Smooth muscle cell (in vitro differentiated cells): ENCODE results near the gene CXCR6. TPM values are rescaled to one million over a fixed set of nuclear protein-coding genes. Genes with fewer than 3 reads are reported as not detected.

Source experiments
- DNase-seq: peaks from one replicate; lab custom pipeline; 2025; ENCODE audit not compliant: unreplicated experiment; lab: John Stamatoyannopoulos, UW
- H2AFZ ChIP-seq: fragments of 200-600 bp; sonication (generic); 2 replicates; pipeline ENCODE4 v1.6.0; 2016; ENCODE audit warnings: antibody characterized with exemption, low read depth, mild to moderate bottlenecking
- H3F3A ChIP-seq: fragments of 200-600 bp; sonication (generic); 2 replicates; pipeline ENCODE4 v1.6.0; 2017; ENCODE audit warnings: antibody characterized with exemption, low read depth
- H3K27ac ChIP-seq: fragments of 200-600 bp; sonication (generic); 2 replicates; pipeline ENCODE4 v1.5.1; 2016; ENCODE audit warnings: low read depth, mild to moderate bottlenecking
- H3K27me3 ChIP-seq: fragments of 200-600 bp; sonication (generic); 2 replicates; pipeline ENCODE4 v1.6.1; 2016; ENCODE audit warnings: low read depth, mild to moderate bottlenecking
- H3K36me3 ChIP-seq: fragments of 200-600 bp; sonication (generic); 2 replicates; pipeline ENCODE4 v1.5.1; 2016; ENCODE audit warnings: low read depth
- H3K4me1 ChIP-seq: fragments of 200-600 bp; sonication (generic); 2 replicates; pipeline ENCODE4 v1.5.1; 2016; ENCODE audit warnings: low read depth
- H3K4me2 ChIP-seq: fragments of 200-600 bp; sonication (generic); 2 replicates; pipeline ENCODE4 v1.6.0; 2016; ENCODE audit warnings: mild to moderate bottlenecking
- H3K4me3 ChIP-seq: fragments of 200-600 bp; sonication (generic); 2 replicates; pipeline ENCODE4 v1.5.1; 2016; ENCODE audit warnings: mild to moderate bottlenecking
- H3K79me2 ChIP-seq: fragments of 200-600 bp; sonication (generic); 2 replicates; pipeline ENCODE4 v1.6.0; 2016; ENCODE audit warnings: low read depth, mild to moderate bottlenecking
- H3K9ac ChIP-seq: fragments of 200-600 bp; sonication (generic); 2 replicates; pipeline ENCODE4 v1.6.0; 2016; ENCODE audit warnings: low read depth
- H3K9me3 ChIP-seq: fragments of 200-600 bp; sonication (generic); replicated peaks from 2 replicates; pipeline ENCODE4 v1.5.1; 2016; ENCODE audit warnings: low read depth
- H4K20me1 ChIP-seq: fragments of 200-600 bp; sonication (generic); 2 replicates; pipeline ENCODE4 v1.6.0; 2016; ENCODE audit warnings: low read depth
- CTCF ChIP-seq: fragments of 200-600 bp; sonication (generic); IDR thresholded peaks from 2 replicates; pipeline ENCODE4 v1.5.1; 2017; ENCODE audit warnings: borderline replicate concordance, mild to moderate bottlenecking, antibody characterized with exemption; ENCODE audit not compliant: insufficient read depth, poor library complexity, severe bottlenecking
- WGBS: methylation state at CpG from one replicate; pipeline ENCODE4 v1.1.7; 2016; ENCODE audit warnings: low lambda C conversion rate; 5-methylcytosine and 5-hydroxymethylcytosine counted together
- polyA plus RNA-seq: library from polyadenylated mRNA; unstranded; fragments of >200 nt; fragmentation: Nextera tagmentation; extraction: Ambion mirVana; gene quantifications from 2 replicates; pipeline ENCODE4 v1.2.1, GENCODE V29; 2016
- total RNA-seq: library from RNA; depleted of rRNA; stranded (reverse); fragments of >200 nt; gene quantifications from 2 replicates; pipeline ENCODE4 v1.2.3, GENCODE V29; 2014

CXCR6 gene
- total and polyA plus RNA-seq, 2 experiments from 2014 or later = 0.19 to 0.81 TPM

GRCh38 chr3:45907769-45908705, 35.2 kb upstream of the CXCR6 start:
- DNase-seq = no peak
- Histone ChIP-seq H3K27ac (peak overlapping the region; percentile 88), H3K9ac (peak overlapping the region; percentile 54), H3K36me3 (no peaks in the 10 kb centered on the region), H3K9me3 (no peaks in the 10 kb centered on the region), H3F3A (no peaks in the 10 kb centered on the region), H3K79me2 (no peaks in the 10 kb centered on the region), H2AFZ (peak overlapping the region; percentile 9), H3K4me1 (no peaks in the 10 kb centered on the region), H4K20me1 (no peaks in the 10 kb centered on the region), H3K4me3 (no peak overlapping the region), H3K27me3 (no peaks in the 10 kb centered on the region), H3K4me2 (peak overlapping the region; percentile 67)
- WGBS = 62% methylated on average over 13 of the region's 13 CpGs
- no peak for TF ChIP-seq CTCF

GRCh38 chr3:45908761-45909160, 34.5 kb upstream of the CXCR6 start:
- no peak for DNase-seq
- Histone ChIP-seq H2AFZ (no peak overlapping the region), H3F3A (no peaks in the 10 kb centered on the region), H3K9ac (no peak overlapping the region), H3K79me2 (no peaks in the 10 kb centered on the region), H3K4me1 (no peaks in the 10 kb centered on the region), H3K36me3 (no peaks in the 10 kb centered on the region), H3K9me3 (no peaks in the 10 kb centered on the region), H3K27ac (no peak overlapping the region), H4K20me1 (no peaks in the 10 kb centered on the region), H3K27me3 (no peaks in the 10 kb centered on the region), H3K4me3 (no peak overlapping the region), H3K4me2 (no peak overlapping the region)
- WGBS = 94% methylated on average over 7 of the region's 7 CpGs
- no peak for TF ChIP-seq CTCF

GRCh38 chr3:45909542-45909941, 33.7 kb upstream of the CXCR6 start:
- H3K9ac ChIP-seq = no peak overlapping the region
- TF ChIP-seq CTCF = no peak
- no peaks in the 10 kb centered on the region for H3K36me3 ChIP-seq
- no peaks in the 10 kb centered on the region for H3F3A ChIP-seq
- H4K20me1 ChIP-seq = no peaks in the 10 kb centered on the region
- no peak overlapping the region for H3K4me3 ChIP-seq
- H3K27me3 ChIP-seq = no peaks in the 10 kb centered on the region
- H3K4me1 ChIP-seq = no peaks in the 10 kb centered on the region
- H3K4me2 ChIP-seq = no peak overlapping the region
- 89% methylated on average over 6 of the region's 6 CpGs for WGBS
- no peaks in the 10 kb centered on the region for H3K79me2 ChIP-seq
- no peak overlapping the region for H2AFZ ChIP-seq
- DNase-seq = no peak
- H3K9me3 ChIP-seq = no peaks in the 10 kb centered on the region
- no peak overlapping the region for H3K27ac ChIP-seq
